ENCODE data around the gene ZBTB16. TPM values are rescaled to one million over a fixed set of nuclear protein-coding genes. Genes with fewer than 3 reads are reported as not detected.

ZBTB16 gene
- total RNA-seq, 2 experiments from 2014 or later: 7.4 to 7.6 TPM

- CTCF ChIA-PET: interaction anchor here (0.7 to 2.8 kb wide), 7 partner anchors 11 to 239 kb away, joined by 3 to 9 read pairs (median 5); no protein-coding TSS in a partner anchor
- H3K27ac Mint-ChIP-seq: no peak overlapping the region
- H3K9me3 Mint-ChIP-seq: no peaks in the 10 kb centered on the region
- H3K4me3 Mint-ChIP-seq: no peak overlapping the region
- H3K4me1 Mint-ChIP-seq: peaks cover 99% of the 10 kb centered on the region
- DNase-seq: no peak
- POLR2A ChIA-PET: no interaction called here
- peaks cover 12% of the 10 kb centered on the region for H3K36me3 Mint-ChIP-seq (ENCODE audit: low read depth)
- H3K27me3 Mint-ChIP-seq: no peaks in the 10 kb centered on the region
Measured at GRCh38 chr11:114170226-114170625, 110.7 kb downstream of the ZBTB16 start.

- peaks cover 92% of the 10 kb centered on the region for H3K4me1 Mint-ChIP-seq
- no peaks in the 10 kb centered on the region for H3K27me3 Mint-ChIP-seq
- ChIA-PET CTCF (interaction anchor here (0.6 to 1.8 kb wide), 8 partner anchors 9 to 195 kb away, joined by 3 to 6 read pairs (median 4); no protein-coding TSS in a partner anchor), POLR2A (interaction anchor here (0.9 kb wide), 1 partner anchor 12 kb away, joined by 3 read pairs; no protein-coding TSS in a partner anchor)
- peak overlapping the region; percentile 95 for H3K27ac Mint-ChIP-seq
- H3K9me3 Mint-ChIP-seq: no peaks in the 10 kb centered on the region
- no peak overlapping the region for H3K4me3 Mint-ChIP-seq
- peaks cover 10% of the 10 kb centered on the region for H3K36me3 Mint-ChIP-seq (ENCODE audit: low read depth)
- DNase-seq: no peak
Measured at GRCh38 chr11:114171257-114172054, 111.9 kb downstream of the ZBTB16 start.

GRCh38 chr11:114172055-114172861 is 112.7 kb downstream of the ZBTB16 start:
- ChIA-PET CTCF (interaction anchor here (0.9 to 3.6 kb wide), 7 partner anchors 9 to 196 kb away, joined by 3 to 15 read pairs (median 4); no protein-coding TSS in a partner anchor), POLR2A (interaction anchor here (0.9 kb wide), 1 partner anchor 11 kb away, joined by 3 read pairs; no protein-coding TSS in a partner anchor)
- Mint-ChIP-seq H3K4me3 (peak overlapping the region; percentile 14), H3K36me3 (ENCODE audit: low read depth) (peaks cover 10% of the 10 kb centered on the region), H3K4me1 (peaks cover 87% of the 10 kb centered on the region), H3K27ac (peak overlapping the region; percentile 95), H3K9me3 (no peaks in the 10 kb centered on the region), H3K27me3 (no peaks in the 10 kb centered on the region)
- peak; percentile 16 for DNase-seq

GRCh38 chr11:114172871-114173444 is 113.4 kb downstream of the ZBTB16 start:
- POLR2A ChIA-PET: no interaction called here
- Mint-ChIP-seq H3K4me1 (peaks cover 84% of the 10 kb centered on the region), H3K27me3 (no peaks in the 10 kb centered on the region), H3K27ac (peak overlapping the region; percentile 95), H3K36me3 (ENCODE audit: low read depth) (peaks cover 10% of the 10 kb centered on the region), H3K4me3 (peak overlapping the region; percentile 14), H3K9me3 (no peaks in the 10 kb centered on the region)
- CTCF ChIA-PET: interaction anchor here (1.3 to 3.6 kb wide), 4 partner anchors 8 to 34 kb away, joined by 3 to 15 read pairs (median 5); no protein-coding TSS in a partner anchor
- peak; percentile 55 for DNase-seq

- Mint-ChIP-seq H3K4me3 (no peak overlapping the region), H3K4me1 (peaks cover 82% of the 10 kb centered on the region), H3K27me3 (no peaks in the 10 kb centered on the region), H3K27ac (peak overlapping the region; percentile 95), H3K9me3 (no peaks in the 10 kb centered on the region), H3K36me3 (ENCODE audit: low read depth) (peaks cover 8% of the 10 kb centered on the region)
- no peak for DNase-seq
- ChIA-PET POLR2A (no interaction called here), CTCF (interaction anchor here (3.6 kb wide), 1 partner anchor 10 kb away, joined by 15 read pairs; no protein-coding TSS in a partner anchor)
Measured at GRCh38 chr11:114173843-114174242, 114.3 kb downstream of the ZBTB16 start.

GRCh38 chr11:114174712-114175495 is 115.4 kb downstream of the ZBTB16 start:
- H3K36me3 Mint-ChIP-seq (ENCODE audit: low read depth): peaks cover 6% of the 10 kb centered on the region
- ChIA-PET POLR2A (no interaction called here), CTCF (interaction anchor here (0.6 to 3.6 kb wide), 6 partner anchors 9 to 115 kb away, joined by 3 to 15 read pairs (median 3); no protein-coding TSS in a partner anchor)
- no peaks in the 10 kb centered on the region for H3K27me3 Mint-ChIP-seq
- H3K27ac Mint-ChIP-seq: peak overlapping the region; percentile 76
- no peak overlapping the region for H3K4me3 Mint-ChIP-seq
- H3K9me3 Mint-ChIP-seq: no peaks in the 10 kb centered on the region
- no peak for DNase-seq
- H3K4me1 Mint-ChIP-seq: peaks cover 82% of the 10 kb centered on the region

GRCh38 chr11:114175706-114176105 is 116.2 kb downstream of the ZBTB16 start:
- Mint-ChIP-seq H3K4me1 (peaks cover 83% of the 10 kb centered on the region), H3K4me3 (no peak overlapping the region), H3K9me3 (no peaks in the 10 kb centered on the region), H3K27me3 (no peaks in the 10 kb centered on the region), H3K27ac (no peak overlapping the region), H3K36me3 (ENCODE audit: low read depth) (peaks cover 6% of the 10 kb centered on the region)
- ChIA-PET CTCF (interaction anchor here (0.8 to 3.6 kb wide), 3 partner anchors 8 to 35 kb away, joined by 3 to 15 read pairs (median 4); no protein-coding TSS in a partner anchor), POLR2A (no interaction called here)
- DNase-seq: no peak

- no peak for DNase-seq
- Mint-ChIP-seq H3K27me3 (no peaks in the 10 kb centered on the region), H3K4me3 (no peak overlapping the region), H3K27ac (no peak overlapping the region), H3K36me3 (ENCODE audit: low read depth) (peaks cover 7% of the 10 kb centered on the region), H3K4me1 (peaks cover 82% of the 10 kb centered on the region), H3K9me3 (no peaks in the 10 kb centered on the region)
- POLR2A ChIA-PET: no interaction called here
- CTCF ChIA-PET: interaction anchor here (1.2 to 1.7 kb wide), 3 partner anchors 10 to 85 kb away, joined by 3 to 8 read pairs (median 5); no protein-coding TSS in a partner anchor
Measured at GRCh38 chr11:114176321-114176720, 116.8 kb downstream of the ZBTB16 start.

GRCh38 chr11:114178656-114179055 is 119.1 kb downstream of the ZBTB16 start:
- Mint-ChIP-seq H3K4me3 (no peak overlapping the region), H3K4me1 (peaks cover 82% of the 10 kb centered on the region), H3K27ac (peak overlapping the region; percentile 68), H3K27me3 (no peaks in the 10 kb centered on the region), H3K36me3 (ENCODE audit: low read depth) (peaks cover 20% of the 10 kb centered on the region), H3K9me3 (no peaks in the 10 kb centered on the region)
- CTCF ChIA-PET: interaction anchor here (0.9 to 1.8 kb wide), 3 partner anchors 9 to 18 kb away, joined by 3 to 5 read pairs (median 3); no protein-coding TSS in a partner anchor
- POLR2A ChIA-PET: no interaction called here
- DNase-seq: no peak

- H3K27me3 Mint-ChIP-seq: no peaks in the 10 kb centered on the region
- H3K4me3 Mint-ChIP-seq: no peak overlapping the region
- H3K36me3 Mint-ChIP-seq (ENCODE audit: low read depth): peaks cover 17% of the 10 kb centered on the region
- POLR2A ChIA-PET: no interaction called here
- CTCF ChIA-PET: interaction anchor here (0.9 to 1.8 kb wide), 4 partner anchors 8 to 19 kb away, joined by 3 to 5 read pairs (median 3); no protein-coding TSS in a partner anchor
- peaks cover 82% of the 10 kb centered on the region for H3K4me1 Mint-ChIP-seq
- H3K27ac Mint-ChIP-seq: peak overlapping the region; percentile 68
- no peak for DNase-seq
- H3K9me3 Mint-ChIP-seq: no peaks in the 10 kb centered on the region
Measured at GRCh38 chr11:114179234-114179941, 119.9 kb downstream of the ZBTB16 start.

- no peak for DNase-seq
- POLR2A ChIA-PET: no interaction called here
- CTCF ChIA-PET: interaction anchor here (0.8 to 2.6 kb wide), 6 partner anchors 8 to 59 kb away, joined by 3 to 15 read pairs (median 5); no protein-coding TSS in a partner anchor
- H3K36me3 Mint-ChIP-seq (ENCODE audit: low read depth): peaks cover 24% of the 10 kb centered on the region
- H3K9me3 Mint-ChIP-seq: peaks cover 5% of the 10 kb centered on the region
- H3K4me1 Mint-ChIP-seq: peaks cover 81% of the 10 kb centered on the region
- H3K27ac Mint-ChIP-seq: peak overlapping the region; percentile 74
- H3K4me3 Mint-ChIP-seq: no peak overlapping the region
- no peaks in the 10 kb centered on the region for H3K27me3 Mint-ChIP-seq
Measured at GRCh38 chr11:114180301-114181055, 121.0 kb downstream of the ZBTB16 start.
